HCT116 (cell line): ENCODE results near the gene MYH6. TPM values are rescaled to one million over a fixed set of nuclear protein-coding genes. Genes with fewer than 3 reads are reported as not detected.

Source experiments
- ATAC-seq: fragments of 200-7000 bp; cut with Tn5 transposase; 2 replicates; pipeline ENCODE4 v1.9.1; 2020; ENCODE audit warnings: mild to moderate bottlenecking, moderate library complexity
- BruUV-seq: library from RNA; stranded (reverse); fragments of 400-500 nt; replicated peaks from 2 replicates; lab custom pipeline; 2021; lab: Mats Ljungman, UMichigan
- CTCF ChIA-PET: fragments of 300-600 bp; sonication (Branson Sonifier 250); formaldehyde crosslinking; loops from one replicate; lab custom pipeline; 2021; ENCODE audit warnings: antibody characterized with exemption; lab: Charles Lee
- POLR2A ChIA-PET: fragments of 300-600, 350-600 bp; sonication (Branson Sonifier 250); formaldehyde crosslinking; loops from one replicate; lab custom pipeline; 2021; ENCODE audit warnings: antibody characterized with exemption; lab: Charles Lee
- RAD21 ChIA-PET, 2 experiments: fragments of 300-600 bp; sonication (Branson Sonifier 250); formaldehyde crosslinking; loops; one replicate each; lab custom pipeline; 2023; ENCODE audit warnings: low total read pairs in 2 of 2; ENCODE audit not compliant: uncharacterized antibody in 2 of 2, unreplicated experiment in 2 of 2, low non-redundant PET in 1 of 2; lab: Charles Lee
- DNase-seq: peaks from one replicate; pipeline ENCODE4 v3.0.0-alpha.2; 2010; ENCODE audit warnings: low read depth, low spot score
- H2AFZ ChIP-seq: fragments of 200-600 bp; shearing (Covaris generic), sonication (generic); 2 replicates; pipeline ENCODE4 v1.6.1; 2017; ENCODE audit warnings: low read depth, mixed run types, mixed read lengths, antibody characterized with exemption, low read length; ENCODE audit not compliant: poor library complexity, severe bottlenecking
- H3K27ac ChIP-seq: 2 replicates; pipeline ENCODE4 v1.5.1; 2012; ENCODE audit warnings: low read depth, low read length
- H3K27me3 ChIP-seq: fragments of 200-600 bp; sonication (generic); 2 replicates; pipeline ENCODE4 v1.6.1; 2016; ENCODE audit warnings: mixed run types, low read length, mixed read lengths; ENCODE audit not compliant: insufficient read depth
- H3K36me3 ChIP-seq, 2 experiments: fragments of 200-500 bp in 1 of 2; fragments of 200-600 bp in 1 of 2; sonication (Bioruptor generic) in 1 of 2; sonication (generic) in 1 of 2; 2 replicates each; pipeline versions ENCODE4 v1.5.1 to v1.6.1; 2014 to 2016; ENCODE audit warnings: low read length in 2 of 2, inconsistent platforms in 1 of 2, mixed read lengths in 1 of 2, mixed run types in 1 of 2; ENCODE audit not compliant: insufficient read depth in 2 of 2, control insufficient read depth in 1 of 2
- H3K4me1 ChIP-seq, 2 experiments: fragments of 200-600 bp in 1 of 2; sonication (generic) in 1 of 2; 2 replicates each; pipeline versions ENCODE4 v1.5.1 to v1.6.1; 2012 to 2017; ENCODE audit warnings: low read length in 2 of 2, inconsistent platforms in 1 of 2, mild to moderate bottlenecking in 1 of 2, mixed read lengths in 1 of 2, mixed run types in 1 of 2, moderate library complexity in 1 of 2; ENCODE audit not compliant: insufficient read depth in 2 of 2, control insufficient read depth in 1 of 2
- H3K4me2 ChIP-seq: fragments of 200-600 bp; sonication (generic); 2 replicates; pipeline ENCODE4 v1.6.1; 2017; ENCODE audit warnings: mixed run types, low read length, mixed read lengths
- H3K4me3 ChIP-seq, 2 experiments: fragments of 200-600 bp in 1 of 2; sonication (generic) in 1 of 2; replicated peaks in 1 of 2; 2 replicates each; pipeline ENCODE4 v1.5.1; 2011 to 2016; ENCODE audit warnings: low read length in 2 of 2, control low read depth in 1 of 2, low read depth in 1 of 2, mild to moderate bottlenecking in 1 of 2, mixed read lengths in 1 of 2, mixed run types in 1 of 2
- H3K79me2 ChIP-seq: fragments of 200-600 bp; sonication (generic); 2 replicates; pipeline ENCODE4 v1.6.1; 2017; ENCODE audit warnings: mild to moderate bottlenecking, mixed run types, low read length, moderate library complexity, mixed read lengths; ENCODE audit not compliant: insufficient read depth
- H3K9ac ChIP-seq: fragments of 200-600 bp; sonication (generic); 2 replicates; pipeline ENCODE4 v1.6.1; 2016; ENCODE audit warnings: low read length, mixed read lengths
- H3K9me2 ChIP-seq: fragments of 200-600 bp; sonication (generic), shearing (Covaris generic); 2 replicates; pipeline ENCODE4 v1.6.1; 2017; ENCODE audit warnings: mixed run types, mild to moderate bottlenecking, moderate library complexity; ENCODE audit not compliant: insufficient read depth
- H3K9me3 ChIP-seq, 2 experiments: fragments of 200-500 bp in 1 of 2; fragments of 200-600 bp in 1 of 2; sonication (Bioruptor generic) in 1 of 2; sonication (generic) in 1 of 2; 2 replicates each; pipeline ENCODE4 v1.6.1; 2014 to 2017; ENCODE audit warnings: low read length in 2 of 2, mixed read lengths in 2 of 2, inconsistent platforms in 1 of 2, low read depth in 1 of 2, mild to moderate bottlenecking in 1 of 2, mixed run types in 1 of 2, moderate library complexity in 1 of 2; ENCODE audit not compliant: control insufficient read depth in 1 of 2, insufficient read depth in 1 of 2
- H4K20me1 ChIP-seq: fragments of 200-600 bp; sonication (generic), shearing (Covaris generic); 2 replicates; pipeline ENCODE4 v1.6.1; 2017; ENCODE audit warnings: mixed run types, mild to moderate bottlenecking, moderate library complexity; ENCODE audit not compliant: insufficient read depth
- ATF3 ChIP-seq: IDR thresholded peaks from 2 replicates; pipeline ENCODE4 v1.6.1; 2012
- CEBPB ChIP-seq: IDR thresholded peaks from 2 replicates; pipeline ENCODE4 v1.6.1; 2012; ENCODE audit warnings: low read depth
- EGR1 ChIP-seq: IDR thresholded peaks from 2 replicates; pipeline ENCODE4 v1.6.1; 2012; ENCODE audit warnings: low read depth
- ELF1 ChIP-seq: IDR thresholded peaks from 2 replicates; pipeline ENCODE4 v1.6.1; 2012; ENCODE audit warnings: low read depth, borderline replicate concordance
- JUND ChIP-seq: IDR thresholded peaks from 2 replicates; pipeline ENCODE4 v1.6.1; 2012
- POLR2A ChIP-seq: IDR thresholded peaks from 2 replicates; pipeline ENCODE4 v1.7.0; 2011; ENCODE audit warnings: borderline replicate concordance; ENCODE audit not compliant: insufficient read depth, insufficient read length; ENCODE audit errors: extremely low read depth
- POLR2AphosphoS5 ChIP-seq: IDR thresholded peaks from 2 replicates; pipeline ENCODE4 v1.6.1; 2011; ENCODE audit warnings: mild to moderate bottlenecking, low read depth, low read length, moderate library complexity
- RAD21 ChIP-seq: IDR thresholded peaks from 2 replicates; pipeline ENCODE4 v1.6.1; 2012; ENCODE audit warnings: low read depth, mild to moderate bottlenecking
- SP1 ChIP-seq: IDR thresholded peaks from 2 replicates; pipeline ENCODE4 v1.6.1; 2012; ENCODE audit warnings: low read depth
- SRF ChIP-seq: IDR thresholded peaks from 2 replicates; pipeline ENCODE4 v1.6.1; 2012; ENCODE audit warnings: low read depth
- TCF7L2 ChIP-seq: IDR thresholded peaks from 2 replicates; pipeline ENCODE4 v1.7.0; 2011; ENCODE audit warnings: borderline replicate concordance, inconsistent platforms; ENCODE audit not compliant: insufficient read depth, insufficient read length; ENCODE audit errors: extremely low read depth
- YY1 ChIP-seq: IDR thresholded peaks from 2 replicates; pipeline ENCODE4 v1.6.1; 2011; ENCODE audit warnings: low read length, low read depth, moderate library complexity, mild to moderate bottlenecking; ENCODE audit not compliant: insufficient replicate concordance; ENCODE audit errors: extremely low read depth
- ZFX ChIP-seq: fragments of 450-650 bp; IDR thresholded peaks from 2 replicates; pipeline ENCODE4 v1.6.1; 2017
- intact Hi-C: fragments of 100-400 bp; cut with micrococcal nuclease; formaldehyde crosslinking; loops from 2 replicates; pipeline ENCODE4 v1.10.0; 2022
- total RNA-seq: library from RNA; stranded (reverse); gene quantifications from one replicate; pipeline ENCODE4 v1.2.1, GENCODE V29; 2021; ENCODE audit not compliant: unreplicated experiment

The MYH6 gene
- total RNA-seq, 1 experiment from 2014 or later = not detected

GRCh38 chr14:23352506-23353432 is 55.3 kb downstream of the MYH6 start, which contains the start of gene SLC22A17:
Gene SLC22A17 (minus strand): TSS chr14:23352887.
- Histone ChIP-seq H3K9ac (peak within 1 kb of the TSS; percentile 41), H3K36me3 (no peaks in the 10 kb centered on the region), H3K27ac (peak within 1 kb of the TSS; percentile 25; the same call in 1 of the 2 replicates), H3K27me3 (no peaks in the 10 kb centered on the region), H4K20me1 (no peaks in the 10 kb centered on the region), H3K9me2 (no peaks in the 10 kb centered on the region), H2AFZ (no peak within 1 kb of the TSS), H3K79me2 (no peaks in the 10 kb centered on the region), H3K4me3 (peak within 1 kb of the TSS; percentile 50 to 60), H3K4me2 (peak within 1 kb of the TSS; percentile 72), H3K9me3 (no peaks in the 10 kb centered on the region), H3K4me1 (0 out of 4 replicates have a peak, but pooled peaks cover 0 to 2% of the 10 kb centered on the region in 2 experiments)
- intact Hi-C loops = no loop called here
- ChIA-PET RAD21 (no interaction called here), POLR2A (no interaction called here), CTCF (interaction anchor here (2.0 kb wide), 1 partner anchor 27 kb away, joined by 7 read pairs; no protein-coding TSS in a partner anchor)
- peak; percentile 91 for ATAC-seq
- no TSS peak for BruUV-seq
- TF ChIP-seq TCF7L2 = no peak
- no peak for TF ChIP-seq JUND
- TF ChIP-seq POLR2A = no peak
- TF ChIP-seq SP1 = no peak
- TF ChIP-seq CEBPB = no peak
- no peak for TF ChIP-seq ELF1
- TF ChIP-seq EGR1 = 0 out of 2 replicates have a peak, but pooled peaks have one; percentile 30
- no peak for TF ChIP-seq ATF3
- peak; percentile 80 for TF ChIP-seq POLR2AphosphoS5
- no peak for TF ChIP-seq SRF
- TF ChIP-seq YY1 = no peak
- no peak for TF ChIP-seq ZFX
- TF ChIP-seq RAD21 = no peak
- DNase-seq = peak; percentile 13
